Fibroblast of the aortic adventitia (primary cell): ENCODE data around the gene EIF1AD. TPM values are rescaled to one million over a fixed set of nuclear protein-coding genes. Genes with fewer than 3 reads are reported as not detected.
"Not testable (repeated sequence)": the region's sequence is repeated elsewhere in the genome, so short reads cannot be mapped to it uniquely, and the experiment has no call there.

Source experiments
- DNase-seq: peaks from one replicate; pipeline ENCODE4 v3.0.0-alpha.2; 2010; ENCODE audit warnings: low read depth
- H3K4me3 ChIP-seq: 2 replicates; pipeline ENCODE4 v1.5.1; 2011; ENCODE audit warnings: low read depth, mild to moderate bottlenecking, control low read depth, low read length, moderate library complexity
- CTCF ChIP-seq: IDR thresholded peaks from 2 replicates; pipeline ENCODE4 v1.5.1; 2011; ENCODE audit warnings: mild to moderate bottlenecking, low read length, control low read depth, inconsistent platforms; ENCODE audit not compliant: insufficient read depth
- total RNA-seq: library from RNA; depleted of rRNA; stranded (reverse); fragments of >200 nt; gene quantifications from 2 replicates; pipeline ENCODE4 v1.2.3, GENCODE V29; 2012; ENCODE audit warnings: low replicate concordance

The EIF1AD gene
- total RNA-seq, 1 donor: 26.4 TPM

DNA sequence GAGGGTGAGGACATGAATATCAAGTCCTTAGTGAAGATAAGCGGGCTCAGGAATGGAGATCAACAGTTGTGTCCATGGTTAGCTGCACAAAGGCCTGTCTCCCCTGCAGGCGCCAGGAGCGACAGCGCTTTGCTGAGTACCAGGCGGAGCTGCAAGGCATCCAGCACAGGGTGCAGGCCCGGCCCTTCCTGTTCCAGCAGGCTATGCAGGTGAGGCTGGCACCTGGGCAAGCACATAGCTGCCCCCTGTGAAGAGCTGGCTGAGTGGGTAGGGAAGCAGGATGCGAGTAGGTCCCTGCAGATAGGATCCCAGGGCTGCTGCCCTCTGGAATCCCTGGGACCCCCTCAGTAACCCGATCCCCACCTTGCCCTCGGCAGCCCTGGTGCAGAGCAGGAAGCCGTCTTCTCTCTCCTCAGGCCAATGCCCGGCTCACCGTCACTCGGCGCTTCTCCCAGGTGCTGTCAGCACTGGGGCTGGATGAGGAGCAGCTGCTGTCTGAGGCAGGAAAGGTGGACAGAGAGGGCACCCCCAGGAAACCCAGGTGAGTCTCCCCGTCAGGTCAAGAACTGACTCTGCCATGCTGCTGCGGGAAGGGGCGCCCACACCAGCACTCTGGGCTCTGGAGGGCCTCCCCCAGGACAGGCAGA is 43.1 kb downstream of the EIF1AD start:
- DNase-seq: no peak
- no peak overlapping the region for H3K4me3 ChIP-seq
- no peak for TF ChIP-seq CTCF

GRCh38 chr11:65958291-65958690 is 43.7 kb downstream of the EIF1AD start:
- H3K4me3 ChIP-seq: no peak overlapping the region
- no peak for TF ChIP-seq CTCF
- peak; percentile 19 for DNase-seq

DNA sequence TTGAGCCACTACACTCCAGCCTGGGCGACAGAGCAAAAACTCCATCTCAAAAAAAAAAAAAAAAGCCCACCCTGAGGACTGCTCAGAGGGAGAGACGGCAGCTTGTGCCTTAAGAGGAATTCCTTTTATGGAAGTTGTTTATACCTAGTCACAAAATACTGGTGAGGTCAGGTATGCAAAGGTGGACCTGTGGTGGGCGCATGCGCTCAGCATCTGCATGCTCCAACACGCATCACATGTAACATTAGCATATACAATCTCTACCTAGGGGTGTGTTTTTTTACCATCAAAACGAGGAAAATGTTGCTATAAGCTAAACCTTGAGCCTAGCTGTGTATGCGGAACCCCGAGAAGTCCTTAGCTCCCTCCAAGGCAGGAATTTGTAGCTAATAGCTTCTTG is 47.2 kb downstream of the EIF1AD start:
- TF ChIP-seq CTCF: no peak
- no peak overlapping the region for H3K4me3 ChIP-seq
- no peak for DNase-seq

- no peak overlapping the region for H3K4me3 ChIP-seq
- no peak for DNase-seq
- TF ChIP-seq CTCF: no peak
Observed at GRCh38 chr11:65953471-65953870, 48.5 kb downstream of the EIF1AD start.

DNA sequence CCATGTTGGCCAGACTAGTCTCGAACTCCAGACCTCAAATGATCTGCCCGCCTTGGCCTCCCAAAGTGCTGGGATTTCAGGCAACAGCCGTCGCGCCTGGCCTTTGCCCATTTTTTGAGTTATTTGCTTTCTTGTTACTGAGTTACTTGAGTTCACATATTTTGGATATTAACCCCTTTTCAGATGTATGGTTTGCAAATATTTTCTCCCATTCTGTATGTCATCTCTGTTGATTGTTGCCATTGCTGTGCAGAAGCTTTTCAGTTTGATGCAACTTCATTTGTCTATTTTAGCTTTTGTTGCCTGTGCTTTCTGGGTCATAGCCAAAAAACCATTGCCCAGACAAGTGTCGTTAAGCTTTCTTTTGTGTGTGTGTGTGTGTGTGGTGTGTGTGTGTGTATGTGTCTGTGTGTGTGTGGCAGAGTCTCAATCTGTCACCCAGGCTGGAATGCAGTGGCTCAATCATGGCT is 49.9 kb downstream of the EIF1AD start:
- no peak overlapping the region for H3K4me3 ChIP-seq
- DNase-seq: no peak
- TF ChIP-seq CTCF: no peak

- DNase-seq, H3K4me3 ChIP-seq: not testable (repeated sequence)
Observed at GRCh38 chr11:65951641-65952040, 50.3 kb downstream of the EIF1AD start.

GRCh38 chr11:65950711-65951110 is 51.2 kb downstream of the EIF1AD start:
- DNase-seq: not testable (repeated sequence)

DNA sequence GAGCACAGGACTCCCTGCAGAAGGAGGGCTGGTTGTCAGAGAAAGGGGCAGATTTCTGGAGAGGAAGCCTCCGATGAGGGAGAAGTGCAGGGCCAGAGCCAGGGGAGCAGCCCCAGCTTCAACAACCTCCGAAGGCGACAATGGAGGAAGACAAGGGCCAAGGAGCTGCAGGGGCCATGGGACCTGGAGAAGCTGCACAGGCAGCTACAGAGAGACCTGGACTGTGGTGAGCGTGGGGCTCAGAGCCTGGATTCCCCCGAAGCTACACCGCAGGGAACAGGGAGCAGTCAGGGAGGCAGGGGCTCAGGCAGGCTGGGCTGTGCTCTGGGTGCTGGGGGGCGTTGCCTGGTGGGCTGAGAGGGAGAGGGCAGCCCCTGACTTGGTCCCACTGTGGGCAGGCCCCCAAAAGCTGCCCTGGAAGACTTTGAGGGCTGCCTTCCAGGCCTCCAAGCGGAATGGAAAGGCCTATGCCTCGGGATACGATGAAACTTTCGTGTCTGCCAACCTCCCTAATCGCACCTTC is 54.3 kb downstream of the EIF1AD start:
- DNase-seq: no peak

More at GRCh38 chr11:65950711-65951110, 51.2 kb downstream of the EIF1AD start:
- H3K4me3 ChIP-seq: not testable (repeated sequence)

More for the DNA sequence above, 54.3 kb downstream of the EIF1AD start:
- TF ChIP-seq CTCF: no peak
- no peak overlapping the region for H3K4me3 ChIP-seq
